ENCODE data around the gene CTNNA1.
"Not testable (repeated sequence)": the region's sequence is repeated elsewhere in the genome, so short reads cannot be mapped to it uniquely, and the experiment has no call there.

Gene CTNNA1

DNA sequence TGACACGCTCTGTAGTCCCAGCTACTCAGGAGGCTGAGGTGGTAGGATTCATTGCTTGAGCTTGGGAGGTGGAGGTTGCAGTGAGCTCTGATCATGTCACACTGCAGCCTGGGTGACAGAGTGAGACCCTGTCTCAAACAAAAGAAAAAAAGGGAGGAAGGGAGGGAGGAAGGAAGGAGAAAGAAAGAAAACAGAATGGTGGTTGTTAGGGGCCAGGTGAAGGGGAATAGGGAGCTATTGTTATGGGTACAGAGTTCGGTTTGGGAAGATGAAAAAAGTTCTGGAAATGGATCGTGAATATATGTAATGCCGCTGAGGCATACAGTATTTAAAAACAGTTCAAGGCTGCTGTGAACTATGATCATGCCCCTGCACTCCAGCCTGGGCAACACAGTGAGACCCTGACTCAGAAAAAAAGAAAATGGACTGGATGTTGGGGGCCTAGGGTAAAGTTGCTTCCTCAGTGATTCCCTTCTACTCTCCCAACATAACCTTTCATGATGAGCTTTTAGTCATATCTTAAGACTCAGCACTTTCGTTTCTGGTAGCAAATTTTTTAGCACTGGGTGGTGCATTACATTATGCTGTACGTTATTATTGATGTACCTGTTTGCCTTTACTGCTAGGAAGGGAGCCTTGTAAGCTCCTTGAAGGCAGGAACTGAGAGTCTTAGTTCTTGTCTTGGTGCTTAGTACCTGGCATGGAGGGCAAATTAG lies 4.0 kb downstream of the CTNNA1 start:
- POLR2A ChIA-PET: interaction anchor here (0.7 kb wide), 1 partner anchor 11 kb away, joined by 3 read pairs; no protein-coding TSS in a partner anchor

GRCh38 chr5:138760448-138761110 lies 7.4 kb downstream of the CTNNA1 start:
- Histone ChIP-seq H3K27me3 (replicated peaks in 2 of 5; ENCODE audit: control insufficient read depth in 4 of 5, insufficient read depth in 5 of 5, low read length in 4 of 5) (no peaks in the 10 kb centered on the region), H3K36me3 (ENCODE audit: control insufficient read depth in 4 of 4, insufficient read depth in 4 of 4, low read length in 3 of 4) (peaks cover 0 to 14% (median 2%) of the 10 kb centered on the region in 4 experiments), H3K27ac (ENCODE audit: insufficient read depth in 1 of 2, low read depth in 1 of 2, low read length in 2 of 2, poor library complexity in 1 of 2, severe bottlenecking in 2 of 2) (no peak overlapping the region), H3K4me1 (ENCODE audit: control extremely low read depth in 1 of 4, control insufficient read depth in 4 of 4, insufficient read depth in 4 of 4, low read length in 3 of 4) (peaks cover 0 to 8% (median 2%) of the 10 kb centered on the region in 4 experiments), H3K4me3 (ENCODE audit: control insufficient read depth in 1 of 7, extremely low read depth in 1 of 7, insufficient read depth in 4 of 7, low read depth in 2 of 7, low read length in 6 of 7) (no peak overlapping the region), H3K9me3 (ENCODE audit: control extremely low read depth in 1 of 5, control insufficient read depth in 4 of 5, insufficient read depth in 2 of 5, low read depth in 1 of 5, low read length in 4 of 5) (peaks cover 0 to 19% (median 12%) of the 10 kb centered on the region in 5 experiments)
- WGBS (ENCODE audit: insufficient coverage): 96% methylated on average over 9 of the region's 11 CpGs
- DNase-seq: no peak
- ChIA-PET CTCF (interaction anchor here (1.2 to 2.5 kb wide), 3 partner anchors 13 to 150 kb away, joined by 3 to 12 read pairs (median 3); no protein-coding TSS in a partner anchor), POLR2A (no interaction called here)

More for the DNA sequence above, 4.0 kb downstream of the CTNNA1 start:
- Histone ChIP-seq H3K4me1 (ENCODE audit: control extremely low read depth in 1 of 4, control insufficient read depth in 4 of 4, insufficient read depth in 4 of 4, low read length in 3 of 4) (peaks cover 4 to 27% (median 12%) of the 10 kb centered on the region in 4 experiments), H3K27me3 (replicated peaks in 2 of 5; ENCODE audit: control insufficient read depth in 4 of 5, insufficient read depth in 5 of 5, low read length in 4 of 5) (no peaks in the 10 kb centered on the region), H3K36me3 (ENCODE audit: control insufficient read depth in 4 of 4, insufficient read depth in 4 of 4, low read length in 3 of 4) (peaks cover 0 to 14% (median 3%) of the 10 kb centered on the region in 4 experiments), H3K27ac (ENCODE audit: insufficient read depth in 1 of 2, low read depth in 1 of 2, low read length in 2 of 2, poor library complexity in 1 of 2, severe bottlenecking in 2 of 2) (no peak overlapping the region), H3K4me3 (ENCODE audit: control insufficient read depth in 1 of 7, extremely low read depth in 1 of 7, insufficient read depth in 4 of 7, low read depth in 2 of 7, low read length in 6 of 7) (no peak overlapping the region), H3K9me3 (ENCODE audit: control extremely low read depth in 1 of 5, control insufficient read depth in 4 of 5, insufficient read depth in 2 of 5, low read depth in 1 of 5, low read length in 4 of 5) (peaks cover 0 to 19% (median 12%) of the 10 kb centered on the region in 5 experiments)
- CTCF ChIA-PET: interaction anchor here (1.0 to 1.1 kb wide), 2 partner anchors 40 to 220 kb away, joined by 3 read pairs; no protein-coding TSS in a partner anchor
- DNase-seq: no peak
- WGBS (ENCODE audit: insufficient coverage): 100% methylated on average over 5 of the region's 6 CpGs

DNA sequence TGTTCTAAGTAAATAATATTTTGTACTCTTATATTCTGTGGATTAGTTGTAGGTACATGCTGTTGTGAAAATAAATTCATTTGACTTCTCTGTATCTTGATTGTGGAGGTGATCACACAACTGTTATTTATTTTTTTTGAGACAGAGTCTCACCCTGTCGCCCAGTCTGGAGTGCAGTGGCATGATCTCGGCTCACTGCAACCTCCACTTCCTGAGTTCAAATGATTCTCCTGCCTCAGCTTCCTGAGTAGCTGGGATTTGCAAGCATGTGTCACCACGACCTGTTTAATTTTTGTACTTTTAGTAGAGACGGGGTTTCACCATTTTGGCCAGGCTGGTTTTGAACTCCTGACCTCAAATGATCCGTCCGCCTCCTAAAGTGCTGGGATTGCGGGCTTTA lies 7.9 kb downstream of the CTNNA1 start:
- peaks cover 0 to 14% (median 2%) of the 10 kb centered on the region in 4 experiments for H3K36me3 ChIP-seq (ENCODE audit: control insufficient read depth in 4 of 4, insufficient read depth in 4 of 4, low read length in 3 of 4)
- CTCF ChIA-PET: interaction anchor here (1.2 to 2.5 kb wide), 3 partner anchors 12 to 150 kb away, joined by 3 to 12 read pairs (median 3); no protein-coding TSS in a partner anchor
- H3K4me3 ChIP-seq (ENCODE audit: control insufficient read depth in 1 of 7, extremely low read depth in 1 of 7, insufficient read depth in 4 of 7, low read depth in 2 of 7, low read length in 6 of 7); H3K4me1 ChIP-seq (ENCODE audit: control extremely low read depth in 1 of 4, control insufficient read depth in 4 of 4, insufficient read depth in 4 of 4, low read length in 3 of 4); H3K27ac ChIP-seq (ENCODE audit: insufficient read depth in 1 of 2, low read depth in 1 of 2, low read length in 2 of 2, poor library complexity in 1 of 2, severe bottlenecking in 2 of 2); H3K27me3 ChIP-seq (replicated peaks in 2 of 5; ENCODE audit: control insufficient read depth in 4 of 5, insufficient read depth in 5 of 5, low read length in 4 of 5); POLR2A ChIA-PET: not testable (repeated sequence)
- WGBS (ENCODE audit: insufficient coverage): 42% methylated on average over 7 of the region's 7 CpGs
- DNase-seq: peak in 1 of 3 donors; percentile 14
- H3K9me3 ChIP-seq (ENCODE audit: control extremely low read depth in 1 of 5, control insufficient read depth in 4 of 5, insufficient read depth in 2 of 5, low read depth in 1 of 5, low read length in 4 of 5): peaks cover 0 to 19% (median 12%) of the 10 kb centered on the region in 5 experiments

- CTCF ChIA-PET: interaction anchor here (1.5 to 2.5 kb wide), 4 partner anchors 12 to 151 kb away, joined by 3 to 12 read pairs (median 6); no protein-coding TSS in a partner anchor
- WGBS (ENCODE audit: insufficient coverage): 94% methylated on average over 3 of the region's 6 CpGs
- H3K4me3 ChIP-seq (ENCODE audit: control insufficient read depth in 1 of 7, extremely low read depth in 1 of 7, insufficient read depth in 4 of 7, low read depth in 2 of 7, low read length in 6 of 7); POLR2A ChIA-PET; DNase-seq; H3K27me3 ChIP-seq (replicated peaks in 2 of 5; ENCODE audit: control insufficient read depth in 4 of 5, insufficient read depth in 5 of 5, low read length in 4 of 5); H3K27ac ChIP-seq (ENCODE audit: insufficient read depth in 1 of 2, low read depth in 1 of 2, low read length in 2 of 2, poor library complexity in 1 of 2, severe bottlenecking in 2 of 2): not testable (repeated sequence)
- peaks cover 0 to 14% (median 2%) of the 10 kb centered on the region in 4 experiments for H3K36me3 ChIP-seq (ENCODE audit: control insufficient read depth in 4 of 4, insufficient read depth in 4 of 4, low read length in 3 of 4)
- H3K4me1 ChIP-seq (ENCODE audit: control extremely low read depth in 1 of 4, control insufficient read depth in 4 of 4, insufficient read depth in 4 of 4, low read length in 3 of 4): peaks cover 0 to 12% (median 2%) of the 10 kb centered on the region in 4 experiments
- H3K9me3 ChIP-seq (ENCODE audit: control extremely low read depth in 1 of 5, control insufficient read depth in 4 of 5, insufficient read depth in 2 of 5, low read depth in 1 of 5, low read length in 4 of 5): peaks cover 0 to 19% (median 12%) of the 10 kb centered on the region in 5 experiments
Measured at GRCh38 chr5:138761670-138762069, 8.4 kb downstream of the CTNNA1 start.

- Histone ChIP-seq H3K27ac (ENCODE audit: insufficient read depth in 1 of 2, low read depth in 1 of 2, low read length in 2 of 2, poor library complexity in 1 of 2, severe bottlenecking in 2 of 2) (no peak overlapping the region), H3K27me3 (replicated peaks in 2 of 5; ENCODE audit: control insufficient read depth in 4 of 5, insufficient read depth in 5 of 5, low read length in 4 of 5) (no peaks in the 10 kb centered on the region), H3K4me1 (ENCODE audit: control extremely low read depth in 1 of 4, control insufficient read depth in 4 of 4, insufficient read depth in 4 of 4, low read length in 3 of 4) (peaks cover 0 to 12% (median 2%) of the 10 kb centered on the region in 4 experiments), H3K4me3 (ENCODE audit: control insufficient read depth in 1 of 7, extremely low read depth in 1 of 7, insufficient read depth in 4 of 7, low read depth in 2 of 7, low read length in 6 of 7) (no peak overlapping the region), H3K9me3 (ENCODE audit: control extremely low read depth in 1 of 5, control insufficient read depth in 4 of 5, insufficient read depth in 2 of 5, low read depth in 1 of 5, low read length in 4 of 5) (peaks cover 0 to 19% (median 12%) of the 10 kb centered on the region in 5 experiments), H3K36me3 (ENCODE audit: control insufficient read depth in 4 of 4, insufficient read depth in 4 of 4, low read length in 3 of 4) (peaks cover 0 to 13% (median 2%) of the 10 kb centered on the region in 4 experiments)
- WGBS (ENCODE audit: insufficient coverage): no CpG with 5 or more reads among the region's 1 CpG
- no peak for DNase-seq
- POLR2A ChIA-PET: no interaction called here
- CTCF ChIA-PET: interaction anchor here (1.5 to 2.5 kb wide), 4 partner anchors 11 to 151 kb away, joined by 3 to 12 read pairs (median 6); no protein-coding TSS in a partner anchor
Measured at GRCh38 chr5:138762110-138762509, 8.9 kb downstream of the CTNNA1 start.

DNA sequence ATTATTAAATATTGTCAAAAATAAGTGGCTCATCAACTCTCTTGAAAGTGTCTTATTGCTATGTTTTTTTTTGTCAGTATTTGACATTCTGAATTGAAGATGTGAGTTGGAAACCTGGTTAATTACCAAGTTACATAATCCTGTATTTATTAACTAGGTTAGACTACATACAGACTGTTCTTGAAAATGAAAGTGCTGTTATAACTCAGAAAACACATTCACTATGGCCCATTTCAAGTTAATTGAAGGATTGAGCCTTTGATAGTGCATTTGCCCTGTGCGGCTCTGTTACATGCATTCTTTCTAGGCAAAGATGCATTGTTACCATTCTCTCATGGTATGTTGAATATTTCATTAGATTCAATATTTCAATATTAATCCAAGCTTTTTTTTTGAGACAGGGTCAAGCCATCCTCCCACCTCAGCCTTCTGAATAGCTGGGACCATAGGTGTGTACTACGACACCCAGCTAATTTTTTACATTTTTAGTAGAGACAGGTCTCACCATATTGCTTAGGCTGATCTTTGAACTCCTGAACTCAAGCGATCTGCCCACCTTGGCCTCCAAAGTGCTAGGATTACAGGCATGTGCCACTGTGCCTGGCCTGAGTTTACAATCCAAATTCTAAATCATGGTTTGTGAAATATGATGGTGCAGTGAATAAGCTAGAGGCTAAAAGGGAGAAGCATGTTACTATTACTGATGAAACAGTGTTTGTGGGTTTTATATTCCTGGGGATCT lies 10.0 kb downstream of the CTNNA1 start:
- Histone ChIP-seq H3K27me3 (replicated peaks in 2 of 5; ENCODE audit: control insufficient read depth in 4 of 5, insufficient read depth in 5 of 5, low read length in 4 of 5) (no peaks in the 10 kb centered on the region), H3K9me3 (ENCODE audit: control extremely low read depth in 1 of 5, control insufficient read depth in 4 of 5, insufficient read depth in 2 of 5, low read depth in 1 of 5, low read length in 4 of 5) (peaks cover 0 to 14% (median 6%) of the 10 kb centered on the region in 5 experiments), H3K4me1 (ENCODE audit: control extremely low read depth in 1 of 4, control insufficient read depth in 4 of 4, insufficient read depth in 4 of 4, low read length in 3 of 4) (peaks cover 0 to 12% (median 2%) of the 10 kb centered on the region in 4 experiments), H3K36me3 (ENCODE audit: control insufficient read depth in 4 of 4, insufficient read depth in 4 of 4, low read length in 3 of 4) (peaks cover 0 to 12% (median 0%) of the 10 kb centered on the region in 4 experiments), H3K4me3 (ENCODE audit: control insufficient read depth in 1 of 7, extremely low read depth in 1 of 7, insufficient read depth in 4 of 7, low read depth in 2 of 7, low read length in 6 of 7) (no peak overlapping the region), H3K27ac (ENCODE audit: insufficient read depth in 1 of 2, low read depth in 1 of 2, low read length in 2 of 2, poor library complexity in 1 of 2, severe bottlenecking in 2 of 2) (no peak overlapping the region)
- POLR2A ChIA-PET: interaction anchor here (0.5 kb wide), 1 partner anchor 52 kb away, joined by 3 read pairs; no protein-coding TSS in a partner anchor
- CTCF ChIA-PET: interaction anchor here (0.6 to 2.5 kb wide), 3 partner anchors 26 to 153 kb away, joined by 3 to 9 read pairs (median 4); no protein-coding TSS in a partner anchor
- 100% methylated on average over 1 of the region's 3 CpGs for WGBS (ENCODE audit: insufficient coverage)
- DNase-seq: no peak
